GM18520 (cell line): Measurements from ENCODE around the gene RBSN.

Experiments used
- ATAC-seq: cut with Tn5 transposase; IDR thresholded peaks from one replicate; pipeline ENCODE4 v1.9.1; 2021; ENCODE audit not compliant: unreplicated experiment

Gene RBSN

DNA sequence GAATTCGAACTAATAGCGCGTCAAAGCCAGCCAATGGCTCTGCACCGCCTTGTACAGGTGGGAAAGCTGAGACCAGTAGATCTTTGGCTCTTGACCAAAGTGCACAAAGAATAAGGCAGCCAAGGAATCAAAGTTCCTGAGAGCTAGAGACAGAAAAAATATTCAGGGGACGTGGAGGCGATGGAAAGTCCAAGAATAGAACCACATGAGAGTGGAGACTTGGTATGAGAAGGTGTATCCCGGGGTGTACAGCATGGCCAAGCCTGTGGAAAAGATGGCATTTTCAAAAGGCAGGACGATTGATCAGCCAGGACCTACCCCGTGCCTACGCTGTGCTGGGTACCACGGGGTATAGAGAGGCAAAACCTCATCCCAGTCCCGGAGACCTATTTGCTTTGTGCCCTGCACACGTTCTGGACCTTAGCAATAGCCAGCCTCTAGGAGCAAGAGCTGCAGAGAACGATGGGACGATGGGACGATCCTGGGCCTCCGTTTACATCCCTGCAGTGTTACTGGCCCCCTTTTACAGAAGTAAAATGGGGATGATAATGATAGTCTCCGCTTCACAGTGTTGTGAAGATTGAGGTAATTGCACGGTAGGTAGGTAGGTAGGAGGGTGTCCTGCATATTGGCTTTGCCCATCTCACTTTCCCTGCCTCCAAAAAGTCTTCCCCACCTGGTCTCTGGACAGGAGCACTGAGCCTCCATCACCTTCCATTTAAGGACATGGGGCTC lies 583 bp upstream of the RBSN start:
- ATAC-seq: peak; percentile 2

DNA sequence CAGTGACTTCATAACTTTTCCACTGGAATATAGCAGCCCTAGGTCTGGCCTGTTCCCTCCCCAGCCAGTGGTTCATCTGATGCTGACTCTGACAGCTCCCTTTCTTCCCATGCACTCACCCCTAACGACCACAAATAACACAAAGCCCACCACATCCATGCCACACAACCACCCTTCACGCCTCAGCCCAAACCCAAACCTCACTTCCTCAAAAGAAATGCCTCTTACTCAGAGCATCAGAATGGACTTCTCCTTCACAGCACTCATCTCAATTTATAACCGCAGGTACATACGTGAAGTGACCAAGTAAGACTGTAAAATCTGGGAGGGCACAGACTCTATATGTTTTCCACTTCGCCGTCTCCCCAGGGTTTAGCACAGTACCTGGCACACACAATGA lies 1.1 kb downstream of the RBSN start:
- ATAC-seq: no peak

DNA sequence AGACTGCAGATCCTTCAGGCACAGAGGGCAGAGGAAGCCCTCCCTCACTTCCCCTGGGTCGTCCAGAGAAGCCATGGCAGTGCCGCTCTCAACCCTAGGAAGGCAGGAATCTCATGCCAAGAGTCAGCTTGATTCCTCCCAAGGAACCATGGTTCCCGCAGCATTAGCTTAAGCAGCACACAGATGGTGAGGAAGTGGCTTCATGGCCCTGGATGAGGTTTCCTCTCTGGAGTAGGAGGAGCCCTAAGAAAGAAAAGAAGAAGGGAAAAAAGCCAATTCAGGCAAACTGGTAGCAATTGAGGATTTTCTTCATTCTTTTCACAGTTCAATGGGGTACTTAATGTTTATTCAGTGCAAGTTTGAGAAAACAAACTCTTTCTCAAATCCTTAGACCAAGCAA lies 2.9 kb downstream of the RBSN start:
- ATAC-seq: no peak

DNA sequence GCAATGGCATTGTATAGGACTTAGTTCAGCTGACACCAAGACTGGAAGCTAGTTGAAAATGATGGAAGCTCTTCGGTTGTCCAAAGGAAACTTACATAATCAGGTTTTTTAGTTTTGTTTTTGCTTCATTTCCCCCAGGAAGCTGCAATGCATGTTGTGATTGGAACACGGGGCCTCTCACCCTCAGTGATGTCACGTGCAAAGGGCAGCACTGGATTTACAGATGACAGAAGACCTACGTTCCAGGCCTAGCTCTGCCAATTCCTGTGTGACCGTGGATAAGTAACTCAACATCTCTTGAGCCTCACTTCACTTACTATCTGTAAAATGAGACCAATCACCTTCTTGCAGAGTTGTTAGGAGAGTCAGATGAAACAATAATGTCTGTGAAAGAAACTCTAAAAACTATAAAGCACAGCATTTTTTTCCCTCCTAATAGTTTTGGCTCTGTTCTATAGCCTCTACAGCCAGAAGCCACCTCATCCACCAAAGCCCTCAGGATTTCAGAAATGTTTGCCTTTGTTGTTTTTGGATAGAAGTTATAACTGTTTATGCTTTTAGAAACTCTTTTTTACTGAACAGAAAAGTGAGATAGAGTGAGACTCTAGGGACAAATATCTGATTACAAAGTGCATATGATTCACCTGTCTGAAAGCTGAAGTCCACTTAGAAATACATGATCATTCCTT lies 4.6 kb downstream of the RBSN start:
- no peak for ATAC-seq

DNA sequence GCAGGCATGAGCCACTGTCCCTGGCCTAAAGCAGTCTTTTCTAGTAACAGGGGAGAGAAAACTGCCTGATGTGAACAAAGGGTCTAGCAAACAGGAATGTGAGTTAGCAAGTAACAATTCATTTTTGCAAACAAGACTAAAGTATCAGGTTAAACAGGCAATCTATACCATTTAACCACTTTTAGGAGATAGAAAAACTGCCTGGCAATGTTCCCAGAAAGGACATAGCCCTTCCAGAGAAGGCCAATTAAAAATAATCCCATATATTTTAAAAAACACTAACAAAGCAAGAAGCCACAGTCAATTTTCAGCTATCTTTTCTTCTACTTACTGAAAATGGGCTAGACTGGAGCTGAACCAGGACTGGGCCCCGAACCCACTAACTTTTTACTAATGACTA lies 6.3 kb downstream of the RBSN start:
- ATAC-seq: no peak

DNA sequence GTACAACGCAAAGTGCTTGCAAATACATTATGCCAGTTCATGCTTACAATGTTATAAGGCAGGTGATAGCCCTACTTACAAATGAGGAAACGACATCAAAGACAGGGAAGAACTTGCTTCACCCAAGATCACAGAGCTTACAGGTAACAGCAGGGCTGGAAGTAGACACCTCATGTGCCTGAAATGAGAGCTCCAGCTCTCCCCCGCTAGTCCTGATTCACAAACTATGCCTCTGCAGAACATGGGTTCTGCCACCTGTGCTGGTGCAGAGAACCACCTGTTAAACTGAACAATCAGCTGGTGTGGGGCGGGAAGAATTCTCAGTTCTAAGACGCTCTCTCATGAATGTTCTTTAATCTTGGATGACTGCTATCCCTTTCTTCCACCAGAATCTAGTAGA lies 7.4 kb downstream of the RBSN start:
- ATAC-seq: no peak

DNA sequence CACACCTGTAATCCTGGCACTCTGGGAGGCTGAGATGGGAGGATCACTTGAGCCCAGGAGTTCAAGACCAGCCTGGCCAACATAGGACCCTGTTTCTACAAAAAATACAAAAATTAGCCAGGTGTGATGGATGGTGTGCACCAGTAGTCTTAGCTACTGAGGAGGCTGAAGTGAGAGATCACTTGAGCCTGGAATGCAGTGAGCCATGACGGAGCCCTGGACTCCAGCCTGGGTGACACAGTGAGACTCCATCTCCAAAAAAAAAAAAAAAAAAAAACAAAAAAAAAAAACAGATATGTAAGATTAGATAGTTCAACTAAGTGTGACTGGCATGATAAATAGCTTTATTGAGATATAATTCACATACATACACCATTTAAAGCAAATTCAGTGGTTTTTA lies 9.7 kb downstream of the RBSN start:
- ATAC-seq: no peak

DNA sequence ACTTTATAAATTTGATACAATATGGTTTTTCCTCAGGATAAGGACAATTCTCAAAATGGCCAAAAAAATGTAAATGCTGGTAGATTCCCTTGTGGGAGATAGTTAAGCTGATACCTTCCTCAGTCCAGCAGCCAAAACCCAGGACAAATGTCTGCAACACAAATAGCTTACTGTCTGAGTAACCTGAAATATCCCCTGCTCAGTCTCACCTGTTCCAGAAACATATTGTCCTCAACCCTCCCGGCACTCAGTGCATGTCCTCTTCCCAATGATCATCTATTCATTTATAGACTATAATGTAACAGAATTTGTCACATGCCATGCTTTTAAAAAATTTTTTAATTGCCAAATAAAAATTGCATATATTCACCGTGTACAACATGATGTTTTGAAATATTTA lies 12.2 kb downstream of the RBSN start:
- ATAC-seq: no peak

DNA sequence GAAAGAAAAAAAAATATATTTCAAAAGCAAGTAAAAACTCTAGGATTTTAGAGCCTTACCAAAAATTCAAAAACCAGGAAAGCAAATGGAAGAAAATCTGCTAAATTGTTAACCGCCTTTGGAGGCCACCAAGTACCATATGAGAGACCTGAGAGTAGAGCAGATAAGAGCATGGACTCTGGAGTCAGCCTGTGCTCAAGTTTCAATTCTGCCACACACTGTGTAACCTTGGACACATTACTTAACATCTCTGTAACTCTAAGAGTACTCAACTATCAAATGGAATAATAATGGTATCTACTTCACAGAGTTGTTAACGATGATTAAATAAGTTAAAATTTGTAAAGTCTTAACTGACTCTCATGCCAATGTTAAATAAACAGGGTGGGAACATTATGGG lies 12.7 kb downstream of the RBSN start:
- ATAC-seq: no peak

DNA sequence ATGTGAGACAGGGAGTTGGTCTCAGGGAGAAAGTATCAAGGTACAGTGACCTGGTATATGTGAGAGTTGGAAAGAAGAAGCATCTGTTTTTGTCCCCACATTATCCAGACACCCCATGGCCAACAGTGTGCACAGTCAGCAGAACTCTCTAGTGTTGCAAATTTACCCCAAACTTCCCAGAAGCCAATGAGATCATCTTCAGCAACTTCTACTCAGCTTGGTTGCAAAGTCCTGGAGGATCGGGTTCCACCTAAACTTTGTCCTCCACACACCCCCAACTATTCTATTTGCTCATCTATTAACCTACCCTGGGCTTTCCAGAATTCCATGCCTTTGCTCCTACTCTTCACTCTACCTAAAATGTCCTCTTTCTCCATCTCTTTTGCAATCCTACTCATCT lies 15.7 kb downstream of the RBSN start:
- no peak for ATAC-seq

DNA sequence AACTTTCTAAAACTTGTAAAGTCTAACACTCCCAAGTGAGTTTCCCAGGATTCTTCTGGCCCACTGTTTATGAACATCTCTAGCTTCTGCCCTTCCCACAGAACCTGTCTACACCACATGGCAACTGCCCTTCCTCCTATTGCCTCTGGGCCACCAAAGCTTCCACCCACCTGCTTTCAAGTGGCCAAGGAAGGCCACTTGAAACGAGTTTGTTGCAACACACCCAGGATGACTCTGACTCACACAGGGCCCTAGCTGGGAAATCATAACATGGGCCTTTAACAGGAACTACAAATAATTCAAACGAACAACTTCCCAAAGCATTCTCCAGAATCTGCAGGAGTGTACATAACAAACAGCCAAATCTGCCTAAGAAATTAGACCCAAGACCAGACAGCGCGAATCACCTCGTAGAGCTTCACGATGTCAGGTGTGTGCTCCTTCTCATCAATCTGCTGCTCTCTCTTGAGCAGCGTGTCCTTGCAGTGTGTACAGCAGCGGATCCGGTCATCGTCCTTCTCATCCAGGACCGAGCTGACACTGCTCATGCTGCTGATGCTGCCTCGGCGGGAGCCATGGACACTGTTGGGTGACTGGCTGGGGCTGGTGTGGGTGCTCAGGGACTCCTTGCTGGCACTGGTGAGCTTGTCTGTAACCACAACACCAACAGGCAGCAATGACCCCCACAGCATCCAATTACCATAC lies 16.8 kb downstream of the RBSN start:
- no peak for ATAC-seq

DNA sequence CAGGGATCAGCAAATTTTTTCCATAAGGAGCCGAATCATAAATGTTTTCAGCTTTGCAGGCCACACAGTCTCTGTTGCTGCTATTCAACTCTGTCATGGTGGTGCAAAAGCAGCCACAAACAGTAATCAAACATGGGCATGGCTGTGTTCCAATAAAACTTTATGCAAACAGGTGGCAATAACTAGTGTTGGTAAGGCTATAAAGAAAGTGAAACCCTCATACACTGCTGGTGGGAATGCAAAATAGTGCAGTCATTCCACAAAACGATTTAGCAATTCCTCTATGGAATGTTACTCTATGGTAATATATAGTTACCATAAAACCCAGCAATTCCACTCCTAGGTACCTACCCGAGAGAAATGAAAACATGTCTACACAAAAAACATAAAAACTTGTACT lies 19.9 kb downstream of the RBSN start:
- no peak for ATAC-seq

DNA sequence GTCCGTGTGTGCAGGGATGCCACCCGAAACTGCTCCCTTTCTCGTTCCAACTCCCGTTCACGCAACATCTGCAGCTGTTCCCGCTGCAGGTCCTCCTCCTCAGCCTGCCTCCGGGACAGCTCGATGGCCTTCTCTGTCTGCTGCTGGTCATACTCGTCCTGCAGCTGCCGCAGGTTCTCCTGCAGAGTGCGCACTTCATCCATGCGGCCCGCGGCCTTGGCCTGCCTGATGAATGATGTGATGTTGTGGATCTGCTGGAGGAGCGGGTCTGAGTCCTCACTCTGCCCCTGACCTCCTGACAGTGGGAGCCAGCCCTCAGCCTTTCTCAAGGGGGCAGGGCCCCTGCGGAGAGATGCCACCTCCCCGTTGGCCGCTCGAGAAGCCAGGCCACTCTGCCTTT lies 24.4 kb downstream of the RBSN start:
- no peak for ATAC-seq

DNA sequence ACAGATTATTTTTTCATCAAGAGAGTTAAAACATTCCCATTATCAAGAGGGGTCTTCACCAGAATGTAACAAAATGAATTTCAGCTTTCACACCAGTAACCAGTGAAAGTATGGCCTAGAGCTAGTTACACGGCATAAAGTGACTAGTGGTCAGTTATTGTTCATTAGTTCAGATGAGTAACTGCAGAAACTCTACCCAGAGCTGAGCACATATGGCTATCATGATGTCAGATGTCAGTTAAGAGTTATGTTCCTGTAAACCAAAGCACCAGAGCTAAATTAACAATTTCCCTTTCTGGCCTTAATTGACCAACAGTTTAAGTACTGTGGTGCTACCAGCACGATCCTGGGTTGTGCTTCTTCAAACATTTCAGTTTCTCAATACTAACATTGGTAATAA lies 27.2 kb downstream of the RBSN start:
- ATAC-seq: no peak

DNA sequence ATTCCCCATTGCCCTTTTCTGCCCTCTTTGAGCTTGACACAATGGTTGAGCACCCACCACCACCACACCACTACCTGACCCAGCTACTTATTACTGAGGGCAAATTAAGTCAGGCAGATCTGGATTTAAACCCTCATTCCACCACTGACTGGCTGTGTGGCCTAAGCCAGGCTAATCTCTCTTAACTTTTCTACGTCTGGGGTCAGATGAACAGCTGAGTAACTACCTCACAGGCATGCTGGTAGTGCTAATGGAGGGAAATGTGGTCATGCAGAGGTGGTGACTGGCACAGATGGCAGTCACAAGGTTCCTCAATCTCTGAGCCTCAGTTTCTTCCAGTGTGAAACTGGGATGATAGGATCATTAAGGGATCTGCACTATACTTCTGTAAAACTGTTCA lies 29.5 kb downstream of the RBSN start:
- ATAC-seq: no peak

DNA sequence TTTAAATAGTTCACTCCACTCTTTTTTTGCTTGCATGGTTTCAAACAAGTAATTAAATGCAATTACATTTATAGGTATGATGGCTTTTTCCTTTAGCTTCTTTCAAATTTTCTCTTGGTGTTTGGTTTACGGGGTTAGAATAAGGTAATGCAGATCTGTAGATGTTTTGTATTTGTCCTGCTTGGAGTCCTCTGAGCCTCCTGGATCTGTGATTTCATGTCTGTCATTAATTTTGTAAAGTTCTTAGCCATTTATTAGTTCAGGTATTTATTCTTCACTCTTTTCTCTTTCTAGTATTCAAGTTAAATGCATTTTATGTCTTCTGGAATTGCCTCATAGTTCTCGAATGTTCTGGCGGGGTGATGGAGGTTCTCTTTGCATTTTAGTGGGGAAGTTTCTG lies 32.5 kb downstream of the RBSN start:
- no peak for ATAC-seq

DNA sequence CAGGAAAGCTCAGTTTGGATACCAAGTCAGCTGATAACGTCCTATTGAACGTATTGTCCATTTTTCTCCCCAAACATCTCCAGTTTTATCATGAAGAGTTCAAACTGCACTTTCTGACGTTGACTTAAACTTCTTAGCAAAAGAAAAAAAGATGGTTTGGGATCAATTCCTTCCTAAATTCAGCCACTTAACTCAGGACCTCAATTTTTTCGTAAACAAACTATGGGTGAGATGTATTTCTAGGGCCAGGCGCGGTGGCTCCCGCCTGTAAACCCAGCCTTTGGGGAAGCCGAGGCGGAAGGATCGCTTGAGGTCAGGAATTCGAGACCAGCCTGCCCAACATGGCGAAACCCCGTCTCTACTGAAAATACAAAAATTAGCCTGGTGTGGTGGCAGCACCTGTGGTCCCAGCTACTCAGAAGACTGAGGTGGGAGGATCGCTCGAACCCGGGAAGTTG lies 33.4 kb downstream of the RBSN start:
- ATAC-seq: no peak

DNA sequence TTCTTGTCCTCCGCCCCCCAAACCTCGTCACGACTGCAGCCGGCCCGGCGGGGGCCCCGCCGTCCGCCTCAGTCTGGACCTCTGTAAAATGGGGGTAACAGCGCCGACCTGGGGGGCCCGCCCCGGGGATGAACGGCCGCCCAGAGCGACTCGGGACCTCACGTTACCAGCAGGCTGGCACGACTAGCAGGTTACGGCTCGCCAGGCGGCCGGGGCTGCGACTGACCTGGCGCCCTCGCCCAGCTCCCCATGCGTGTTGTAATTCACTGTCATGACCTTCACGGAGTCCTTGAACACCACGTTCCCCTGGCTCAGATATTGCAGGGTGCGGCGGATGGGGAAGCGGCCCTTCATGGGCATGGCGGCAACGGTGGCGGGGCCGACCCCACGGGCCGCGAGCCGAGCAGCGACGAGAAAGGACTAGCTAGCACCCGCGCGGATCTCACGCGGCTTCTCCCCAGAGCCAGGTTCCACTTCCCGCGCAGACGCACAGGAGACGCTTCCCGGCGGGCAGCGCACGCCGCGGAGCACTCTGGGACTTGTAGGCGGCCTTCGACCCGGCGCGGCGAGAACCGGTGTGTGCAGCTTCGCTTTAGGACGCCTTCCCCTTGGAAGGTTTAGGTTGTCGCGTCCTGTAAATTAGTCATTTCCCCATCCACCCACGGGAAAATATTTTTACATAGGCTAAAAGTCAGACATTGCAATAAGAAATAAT lies 34.0 kb downstream of the RBSN start, which contains the start of gene MRPS25:
MRPS25 (minus strand) TSS at position 481 of the 715 bp plus-strand sequence; CDS start at position 360, 121 bp downstream.
- peak; percentile 92 for ATAC-seq

DNA sequence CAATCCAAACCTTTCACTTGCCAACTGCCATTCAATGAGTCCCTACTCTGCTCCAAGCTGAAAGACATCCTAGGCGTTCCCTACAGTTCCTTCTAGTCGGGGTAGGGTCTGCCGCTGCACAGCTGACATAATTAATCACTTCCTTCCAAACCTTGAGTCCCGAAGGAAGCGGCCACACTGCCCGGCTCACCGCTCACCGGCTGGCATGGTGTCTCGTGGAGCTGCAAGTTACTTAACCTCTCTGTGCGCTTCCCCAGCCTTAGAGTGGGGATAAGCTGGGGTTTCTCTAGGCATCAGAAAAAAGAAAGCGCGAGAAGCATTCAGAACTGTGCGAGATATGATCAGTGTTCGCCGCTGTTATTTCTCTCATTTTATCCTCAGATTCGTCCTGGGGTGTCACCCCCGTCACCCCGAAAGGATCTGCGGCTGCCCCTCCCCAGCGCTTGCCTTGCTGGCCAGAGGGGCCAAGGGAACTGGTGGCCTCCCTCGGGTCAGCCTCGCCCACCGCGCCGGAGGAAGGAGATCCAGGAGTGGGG lies 34.6 kb downstream of the RBSN start:
- ATAC-seq: peak; percentile 4

DNA sequence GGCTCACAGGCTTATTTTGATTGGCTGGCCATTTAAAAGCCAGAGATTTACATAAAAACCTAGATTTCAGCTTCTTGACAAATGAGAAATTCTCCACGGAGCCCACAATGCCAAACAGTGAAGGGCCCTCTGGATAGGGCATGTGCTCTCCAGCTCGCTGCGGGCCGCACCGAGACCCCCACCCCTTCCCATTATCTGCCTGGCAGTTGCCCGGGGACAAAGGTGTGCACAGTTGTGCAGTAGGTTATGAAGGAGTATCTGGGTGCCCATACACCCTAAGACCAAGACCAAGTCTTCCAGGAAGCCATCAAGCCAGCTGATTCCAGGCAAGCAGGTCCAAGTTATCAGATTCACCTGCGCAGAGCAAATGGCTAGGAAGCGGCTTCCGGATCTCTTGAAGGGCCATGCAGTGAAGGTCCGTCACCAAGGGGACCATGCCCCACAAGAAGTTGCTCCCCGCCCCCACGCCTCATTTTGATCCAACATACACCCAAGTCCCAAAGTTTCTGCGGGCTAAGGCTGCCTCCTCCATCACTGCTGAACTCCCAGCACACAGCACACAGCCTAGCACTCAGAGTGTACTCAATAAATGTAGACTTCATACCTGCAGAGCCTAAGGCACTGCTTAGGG lies 35.2 kb downstream of the RBSN start:
- no peak for ATAC-seq

DNA sequence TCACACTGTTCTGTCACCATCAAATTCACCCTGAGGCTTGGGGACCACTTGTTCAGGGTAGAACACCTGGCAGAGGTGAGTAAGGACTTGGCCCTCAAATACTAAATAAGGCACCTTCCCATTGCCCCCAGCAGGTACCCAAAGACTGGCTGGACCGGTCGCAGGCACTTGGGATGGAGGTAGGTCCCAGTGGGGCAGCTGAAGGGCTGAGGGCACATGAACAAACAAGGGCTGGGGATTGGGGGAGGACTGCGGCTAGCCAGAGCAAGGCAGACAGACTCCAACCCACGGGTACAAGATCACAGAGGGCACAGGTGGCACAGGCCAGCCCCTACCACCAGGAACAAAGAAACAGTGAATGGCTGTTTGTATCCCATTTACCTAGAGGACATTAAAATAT lies 35.7 kb downstream of the RBSN start:
- no peak for ATAC-seq
